ENCODE results near the gene SPTA1.

- TF ChIP-seq POLR2A (IDR thresholded peaks at IDR 0.05) = no peak
- TF ChIP-seq CTCF (IDR thresholded peaks at IDR 0.05) = no peak
Observed at GRCh38 chr1:158691907-158692306, 5.4 kb upstream of the SPTA1 start.

Data from adrenal gland (tissue), 5 donors.